Lower leg skin (tissue), 3 donors: Measurements from ENCODE around the gene ITM2C.

Experiments
- POLR2A ChIP-seq, 2 donors: fragments of 450-650 bp; IDR thresholded peaks; one replicate each; pipeline ENCODE4 v1.6.1; 2016 to 2017; ENCODE audit warnings: antibody characterized with exemption in 2 of 2, mild to moderate bottlenecking in 1 of 2, moderate library complexity in 1 of 2
- TF ChIP-seq, protein P1 (sequence below), 3 donors: fragments of 450-650 bp; IDR thresholded peaks; one replicate each; pipeline ENCODE4 v1.5.1; 2016; ENCODE audit warnings: antibody characterized with exemption in 3 of 3, mild to moderate bottlenecking in 3 of 3, moderate library complexity in 2 of 3

DNA sequence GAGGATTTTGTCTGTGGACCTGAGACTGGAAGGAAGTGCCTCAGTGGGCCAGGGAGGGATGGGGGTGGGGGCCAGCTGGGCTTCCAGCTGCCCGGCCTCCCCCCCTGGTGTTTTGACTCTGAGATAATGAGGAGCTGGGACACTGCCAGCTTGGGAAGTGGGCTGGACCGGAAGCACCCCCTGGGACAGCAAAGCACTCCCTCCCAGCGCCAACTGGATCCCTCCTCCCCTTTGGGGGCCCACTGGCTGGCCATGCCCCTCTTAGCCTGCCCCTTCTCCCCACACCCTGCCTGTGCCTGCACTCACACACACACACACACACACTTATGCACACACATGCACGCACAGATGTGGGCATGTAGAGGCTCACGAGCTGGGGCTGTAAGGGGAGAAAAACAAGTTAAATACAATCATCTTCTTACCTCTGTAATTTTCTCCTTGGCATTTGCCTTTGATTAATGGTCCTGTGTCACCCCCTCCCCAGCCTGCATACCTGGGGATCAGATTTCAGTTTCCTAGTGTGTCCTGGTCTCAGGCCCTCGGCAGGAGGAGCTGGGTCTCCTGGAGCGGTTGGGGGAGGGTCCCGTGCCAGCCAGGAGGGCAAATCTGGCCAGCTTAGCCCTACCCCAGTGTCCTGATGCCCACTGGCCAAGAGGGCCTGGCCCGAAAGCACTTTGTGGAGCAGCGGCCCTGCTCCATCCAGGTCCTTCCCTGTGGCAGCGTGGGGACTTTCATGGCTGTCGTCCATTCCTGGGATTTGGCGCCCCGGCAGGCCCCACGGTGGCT lies 3.6 kb downstream of the ITM2C start:
- TF ChIP-seq POLR2A (IDR thresholded peaks at IDR 0.05): no peak
- TF ChIP-seq, protein P1, sequence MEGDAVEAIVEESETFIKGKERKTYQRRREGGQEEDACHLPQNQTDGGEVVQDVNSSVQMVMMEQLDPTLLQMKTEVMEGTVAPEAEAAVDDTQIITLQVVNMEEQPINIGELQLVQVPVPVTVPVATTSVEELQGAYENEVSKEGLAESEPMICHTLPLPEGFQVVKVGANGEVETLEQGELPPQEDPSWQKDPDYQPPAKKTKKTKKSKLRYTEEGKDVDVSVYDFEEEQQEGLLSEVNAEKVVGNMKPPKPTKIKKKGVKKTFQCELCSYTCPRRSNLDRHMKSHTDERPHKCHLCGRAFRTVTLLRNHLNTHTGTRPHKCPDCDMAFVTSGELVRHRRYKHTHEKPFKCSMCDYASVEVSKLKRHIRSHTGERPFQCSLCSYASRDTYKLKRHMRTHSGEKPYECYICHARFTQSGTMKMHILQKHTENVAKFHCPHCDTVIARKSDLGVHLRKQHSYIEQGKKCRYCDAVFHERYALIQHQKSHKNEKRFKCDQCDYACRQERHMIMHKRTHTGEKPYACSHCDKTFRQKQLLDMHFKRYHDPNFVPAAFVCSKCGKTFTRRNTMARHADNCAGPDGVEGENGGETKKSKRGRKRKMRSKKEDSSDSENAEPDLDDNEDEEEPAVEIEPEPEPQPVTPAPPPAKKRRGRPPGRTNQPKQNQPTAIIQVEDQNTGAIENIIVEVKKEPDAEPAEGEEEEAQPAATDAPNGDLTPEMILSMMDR (IDR thresholded peaks at IDR 0.05): no peak
